ENCODE results near the gene CARD14. TPM values are rescaled to one million over a fixed set of nuclear protein-coding genes. Genes with fewer than 3 reads are reported as not detected.
"Not testable (repeated sequence)": the region's sequence is repeated elsewhere in the genome, so short reads cannot be mapped to it uniquely, and the experiment has no call there.

CARD14 gene
- total RNA-seq, 3 donors from 2014 or later, result not detected

GRCh38 chr17:80141463-80142165 is 28.2 kb upstream of the CARD14 start:
- no peak for DNase-seq
- no peaks in the 10 kb centered on the region for H3K9me3 Mint-ChIP-seq

GRCh38 chr17:80142929-80143328 is 26.9 kb upstream of the CARD14 start:
- Mint-ChIP-seq H3K27me3 (ENCODE audit: low read depth) (no peaks in the 10 kb centered on the region), H3K4me3 (no peak overlapping the region), H3K4me1 (ENCODE audit: low read depth) (peaks cover 20% of the 10 kb centered on the region), H3K36me3 (ENCODE audit: insufficient read depth) (peaks cover 46% of the 10 kb centered on the region), H3K9me3 (no peaks in the 10 kb centered on the region)
- ATAC-seq (no peak), DNase-seq (no peak)

More at GRCh38 chr17:80141463-80142165, 28.2 kb upstream of the CARD14 start:
- peaks cover 20% of the 10 kb centered on the region for H3K4me1 Mint-ChIP-seq (ENCODE audit: low read depth)
- no peak overlapping the region for H3K4me3 Mint-ChIP-seq
- no peaks in the 10 kb centered on the region for H3K27me3 Mint-ChIP-seq (ENCODE audit: low read depth)
- no peak for ATAC-seq
- peaks cover 57% of the 10 kb centered on the region for H3K36me3 Mint-ChIP-seq (ENCODE audit: insufficient read depth)

GRCh38 chr17:80145076-80146075 is 24.5 kb upstream of the CARD14 start:
- ATAC-seq (no peak), DNase-seq (no peak)
- Mint-ChIP-seq H3K4me3 (peak overlapping the region; percentile 92), H3K9me3 (no peaks in the 10 kb centered on the region), H3K4me1 (ENCODE audit: low read depth) (peaks cover 27% of the 10 kb centered on the region), H3K36me3 (ENCODE audit: insufficient read depth) (peaks cover 25% of the 10 kb centered on the region), H3K27me3 (ENCODE audit: low read depth) (no peaks in the 10 kb centered on the region)

GRCh38 chr17:80146121-80147034 is 23.5 kb upstream of the CARD14 start:
- DNase-seq (peak; percentile 7), ATAC-seq (peak; percentile 1 to 2)
- Mint-ChIP-seq H3K4me1 (ENCODE audit: low read depth) (peaks cover 27% of the 10 kb centered on the region), H3K9me3 (no peaks in the 10 kb centered on the region), H3K4me3 (peak overlapping the region; percentile 92), H3K36me3 (ENCODE audit: insufficient read depth) (peaks cover 19% of the 10 kb centered on the region), H3K27me3 (ENCODE audit: low read depth) (no peaks in the 10 kb centered on the region)

GRCh38 chr17:80147035-80147822 is 22.6 kb upstream of the CARD14 start, which contains the start of gene EIF4A3:
Gene EIF4A3 (minus strand): TSS chr17:80147128. CDS start chr17:80146961, 167 bp downstream.
- H3K27me3 Mint-ChIP-seq (ENCODE audit: low read depth), result no peaks in the 10 kb centered on the region
- peaks cover 12% of the 10 kb centered on the region for H3K36me3 Mint-ChIP-seq (ENCODE audit: insufficient read depth)
- DNase-seq, result peak; percentile 94
- peak; percentile 93 for ATAC-seq
- peaks cover 31% of the 10 kb centered on the region for H3K4me1 Mint-ChIP-seq (ENCODE audit: low read depth)
- no peaks in the 10 kb centered on the region for H3K9me3 Mint-ChIP-seq
- peak within 1 kb of the TSS; percentile 92 for H3K4me3 Mint-ChIP-seq

GRCh38 chr17:80151333-80151732 is 18.5 kb upstream of the CARD14 start:
- Mint-ChIP-seq H3K36me3 (ENCODE audit: insufficient read depth) (no peaks in the 10 kb centered on the region), H3K27me3 (ENCODE audit: low read depth) (no peaks in the 10 kb centered on the region), H3K4me3 (no peak overlapping the region), H3K9me3 (peaks cover 4% of the 10 kb centered on the region), H3K4me1 (ENCODE audit: low read depth) (peaks cover 19% of the 10 kb centered on the region)
- DNase-seq (no peak), ATAC-seq (no peak)

- H3K27me3 Mint-ChIP-seq (ENCODE audit: low read depth), result no peaks in the 10 kb centered on the region
- H3K36me3 Mint-ChIP-seq (ENCODE audit: insufficient read depth), result no peaks in the 10 kb centered on the region
- peaks cover 4% of the 10 kb centered on the region for H3K9me3 Mint-ChIP-seq
- no peak overlapping the region for H3K4me3 Mint-ChIP-seq
- ATAC-seq, result no peak
- peaks cover 19% of the 10 kb centered on the region for H3K4me1 Mint-ChIP-seq (ENCODE audit: low read depth)
- no peak for DNase-seq
Measured at GRCh38 chr17:80152081-80152702, 17.6 kb upstream of the CARD14 start.

- H3K4me1 Mint-ChIP-seq (ENCODE audit: low read depth), result peaks cover 18% of the 10 kb centered on the region
- H3K9me3 Mint-ChIP-seq, result peaks cover 4% of the 10 kb centered on the region
- ATAC-seq (no peak), DNase-seq (no peak)
- no peaks in the 10 kb centered on the region for H3K27me3 Mint-ChIP-seq (ENCODE audit: low read depth)
- no peak overlapping the region for H3K4me3 Mint-ChIP-seq
- H3K36me3 Mint-ChIP-seq (ENCODE audit: insufficient read depth), result no peaks in the 10 kb centered on the region
Measured at GRCh38 chr17:80153004-80153403, 16.8 kb upstream of the CARD14 start.

- Mint-ChIP-seq H3K36me3 (ENCODE audit: insufficient read depth) (no peaks in the 10 kb centered on the region), H3K27me3 (ENCODE audit: low read depth) (no peaks in the 10 kb centered on the region), H3K9me3 (peaks cover 4% of the 10 kb centered on the region), H3K4me3 (no peak overlapping the region), H3K4me1 (ENCODE audit: low read depth) (peaks cover 12% of the 10 kb centered on the region)
- DNase-seq, result no peak
- ATAC-seq, result no peak
Measured at GRCh38 chr17:80154166-80154565, 15.7 kb upstream of the CARD14 start.

- not testable (repeated sequence) for H3K27me3 Mint-ChIP-seq (ENCODE audit: low read depth); H3K4me3 Mint-ChIP-seq; H3K36me3 Mint-ChIP-seq (ENCODE audit: insufficient read depth); DNase-seq; H3K9me3 Mint-ChIP-seq; ATAC-seq
- peaks cover 12% of the 10 kb centered on the region for H3K4me1 Mint-ChIP-seq (ENCODE audit: low read depth)
Measured at GRCh38 chr17:80155600-80155999, 14.2 kb upstream of the CARD14 start.

- H3K4me3 Mint-ChIP-seq, result no peak overlapping the region
- no peaks in the 10 kb centered on the region for H3K4me1 Mint-ChIP-seq (ENCODE audit: low read depth)
- H3K36me3 Mint-ChIP-seq (ENCODE audit: insufficient read depth), result no peaks in the 10 kb centered on the region
- ATAC-seq, result no peak
- peaks cover 11% of the 10 kb centered on the region for H3K27me3 Mint-ChIP-seq (ENCODE audit: low read depth)
- no peak for DNase-seq
- peaks cover 4% of the 10 kb centered on the region for H3K9me3 Mint-ChIP-seq
Measured at GRCh38 chr17:80158846-80159245, 11.0 kb upstream of the CARD14 start.

GRCh38 chr17:80160536-80160935 is 9.3 kb upstream of the CARD14 start:
- Mint-ChIP-seq H3K36me3 (ENCODE audit: insufficient read depth) (no peaks in the 10 kb centered on the region), H3K4me1 (ENCODE audit: low read depth) (no peaks in the 10 kb centered on the region), H3K27me3 (ENCODE audit: low read depth) (peaks cover 11% of the 10 kb centered on the region), H3K4me3 (no peak overlapping the region), H3K9me3 (peaks cover 4% of the 10 kb centered on the region)
- DNase-seq (no peak), ATAC-seq (no peak)

- no peak overlapping the region for H3K4me3 Mint-ChIP-seq
- no peak for DNase-seq
Measured at GRCh38 chr17:80163336-80163735, 6.5 kb upstream of the CARD14 start.

More at GRCh38 chr17:80163336-80163735, 6.5 kb upstream of the CARD14 start:
- Mint-ChIP-seq H3K27me3 (ENCODE audit: low read depth) (peaks cover 15% of the 10 kb centered on the region), H3K9me3 (no peaks in the 10 kb centered on the region), H3K4me1 (ENCODE audit: low read depth) (no peaks in the 10 kb centered on the region), H3K36me3 (ENCODE audit: insufficient read depth) (no peaks in the 10 kb centered on the region)
- no peak for ATAC-seq

All from activated T-cell treated with anti-CD3 and anti-CD28 coated beads, Interleukin-2, amount 50 U/mL, for 4 hours (primary cell).